K562 (cell line): ENCODE data around the gene GPC1.

ENCODE experiments used
- BHLHE40 ChIP-seq: IDR thresholded peaks from 2 replicates; pipeline ENCODE4 v1.6.1; 2011; ENCODE audit warnings: low read length, improper control_type of control experiment
- CTCF ChIP-seq, 3 experiments: IDR thresholded peaks in 2 of 3; conservative IDR thresholded peaks in 1 of 3; 2 replicates each; pipeline ENCODE4 v1.5.1; 2011 to 2012; ENCODE audit warnings: low read length in 3 of 3, mild to moderate bottlenecking in 3 of 3, control low read depth in 2 of 3, improper control_type of control experiment in 1 of 3, inconsistent platforms in 1 of 3, low read depth in 1 of 3, mixed read lengths in 1 of 3, moderate library complexity in 1 of 3; ENCODE audit not compliant: insufficient read depth in 2 of 3
- ELF1 ChIP-seq: fragments of 200-800 bp; sonication (Bioruptor generic); IDR thresholded peaks from 2 replicates; pipeline ENCODE4 v1.6.1; 2016; ENCODE audit warnings: missing genetic modification characterization, missing compliant biosample characterization
- EZH2 ChIP-seq: IDR thresholded peaks from 2 replicates; pipeline ENCODE4 v1.6.1; 2012; ENCODE audit warnings: low read depth, mild to moderate bottlenecking, inconsistent platforms, low read length, borderline replicate concordance
- KLF13 ChIP-seq: fragments of 450-650 bp; IDR thresholded peaks from 2 replicates; pipeline ENCODE4 v1.6.1; 2016; ENCODE audit warnings: missing genetic modification characterization, low read depth, mild to moderate bottlenecking, missing compliant biosample characterization, moderate library complexity, borderline replicate concordance
- MEF2D ChIP-seq: conservative IDR thresholded peaks from 2 replicates; pipeline ENCODE4 v1.6.1; 2016; ENCODE audit warnings: low read depth, missing genetic modification characterization, missing compliant biosample characterization
- MTA2 ChIP-seq: fragments of 450-650 bp; IDR thresholded peaks from 2 replicates; pipeline ENCODE4 v1.6.1; 2016; ENCODE audit warnings: low read depth
- MXI1 ChIP-seq: IDR thresholded peaks from 2 replicates; pipeline ENCODE4 v1.6.1; 2011; ENCODE audit warnings: low read depth, mild to moderate bottlenecking, improper control_type of control experiment, low read length
- ZBTB34 ChIP-seq: fragments of 250-450 bp; sonication (Bioruptor Pico); IDR thresholded peaks from 2 replicates; pipeline ENCODE4 v1.8.0; 2021; ENCODE audit warnings: mild to moderate bottlenecking, moderate library complexity
- ZNF232 ChIP-seq: sonication (generic); formaldehyde crosslinking; IDR thresholded peaks from 2 replicates; pipeline ENCODE4 v1.8.0; 2022; ENCODE audit warnings: mild to moderate bottlenecking, missing genetic modification reagents
- ZNF551 ChIP-seq: fragments of 250-450 bp; sonication (Bioruptor Pico); IDR thresholded peaks from 2 replicates; pipeline ENCODE4 v1.5.0; 2021; ENCODE audit warnings: mild to moderate bottlenecking, moderate library complexity

- TF ChIP-seq MTA2 (no peak), MXI1 (no peak), EZH2 (no peak), CTCF (IDR thresholded peaks at IDR 0.05 in 2 of 3, conservative IDR thresholded peaks at IDR 0.05 in 1 of 3; ENCODE audit: insufficient read depth in 2 of 3, low read depth in 1 of 3, low read length in 3 of 3) (no peak), MEF2D (tag) (no peak), ZNF232 (CRISPR knock-in tag) (no peak), ZBTB34 (CRISPR knock-in tag) (no peak), BHLHE40 (no peak), ELF1 (tag) (no peak), KLF13 (no peak), ZNF551 (CRISPR knock-in tag) (no peak)
Observed at GRCh38 chr2:240435948-240436682, 652 bp downstream of the GPC1 start.
